Sigmoid colon (tissue), 7 donors: ENCODE data around the gene CTIF. TPM values are rescaled to one million over a fixed set of nuclear protein-coding genes. Genes with fewer than 3 reads are reported as not detected.

Experiments
- DNase-seq: peaks from one replicate; pipeline ENCODE4 v3.0.0-alpha.2; 2019
- H3K27ac ChIP-seq, 4 donors: fragments of 200-600 bp; sonication (generic); one replicate each; pipeline ENCODE4 v1.5.1; 2016 to 2019; ENCODE audit warnings: mild to moderate bottlenecking in 1 of 4
- H3K27me3 ChIP-seq, 3 donors: fragments of 200-600 bp; sonication (generic); one replicate each; pipeline ENCODE4 v1.5.1; 2019; ENCODE audit warnings: mild to moderate bottlenecking in 1 of 3
- H3K36me3 ChIP-seq, 4 donors: fragments of 200-600 bp; sonication (generic); one replicate each; pipeline ENCODE4 v1.5.1; 2016 to 2019
- H3K4me1 ChIP-seq, 4 donors: fragments of 200-600 bp; sonication (generic); one replicate each; pipeline ENCODE4 v1.5.1; 2017 to 2019
- H3K4me3 ChIP-seq, 4 donors: fragments of 200-600 bp; sonication (generic); one replicate each; pipeline ENCODE4 v1.5.1; 2017 to 2019; ENCODE audit warnings: mild to moderate bottlenecking in 2 of 4, moderate library complexity in 1 of 4
- H3K9me3 ChIP-seq, 4 donors: fragments of 200-600 bp in 3 of 4; sonication (generic) in 3 of 4; one replicate each; pipeline versions ENCODE4 v1.5.1 to v1.6.1; 2013 to 2019
- CTCF ChIP-seq, 4 experiments: fragments of 450-650 bp in 3 of 4; fragments of 200-600 bp in 1 of 4; IDR thresholded peaks; one replicate each; pipeline ENCODE4 v1.5.1; 2016 to 2019; ENCODE audit warnings: antibody characterized with exemption in 4 of 4, mild to moderate bottlenecking in 3 of 4, moderate library complexity in 2 of 4
- EP300 ChIP-seq, 4 donors: sonication (generic); formaldehyde crosslinking; IDR thresholded peaks; one replicate each; pipeline ENCODE4 v1.6.1; 2017; ENCODE audit warnings: antibody characterized with exemption in 4 of 4
- POLR2A ChIP-seq, 2 donors: fragments of 450-650 bp; IDR thresholded peaks; one replicate each; pipeline ENCODE4 v1.6.1; 2016; ENCODE audit warnings: antibody characterized with exemption in 2 of 2, mild to moderate bottlenecking in 2 of 2, moderate library complexity in 2 of 2
- POLR2AphosphoS5 ChIP-seq, 4 donors: sonication (generic); formaldehyde crosslinking; IDR thresholded peaks; one replicate each; pipeline ENCODE4 v1.6.1; 2017; ENCODE audit warnings: antibody characterized with exemption in 4 of 4
- WGBS, 2 donors: extraction: QIAGEN DNeasy Blood & Tissue Kit; methylation state at CpG; one replicate each; pipeline ENCODE4 v1.1.7; 2013; 5-methylcytosine and 5-hydroxymethylcytosine counted together
- intact Hi-C: fragments of 100-400 bp; cut with DNase I; formaldehyde crosslinking; loops from one replicate; pipeline ENCODE4 v1.15.1; 2023
- polyA plus RNA-seq, 3 donors: library from polyadenylated mRNA; stranded (reverse); fragments of 200-250 nt; gene quantifications; one replicate each; pipeline ENCODE4 v1.2.3, GENCODE V29; 2013
- total RNA-seq, 4 donors: library from RNA; depleted of rRNA; stranded (reverse); fragments of >200 nt; gene quantifications; one replicate each; pipeline ENCODE4 v1.1.0, GENCODE V29; 2016
- donor health status: healthy with polysubstance abuse.
- donor health status: Bipolar disorder and iron deficiency.
- donor health status: healthy.

CTIF gene
- total and polyA plus RNA-seq, 7 donors, result 3.6 to 65.9 (median 22.5) TPM

GRCh38 chr18:48751727-48752468 is 213.1 kb downstream of the CTIF start:
- H3K27ac ChIP-seq, result no peak overlapping the region
- TF ChIP-seq CTCF (IDR thresholded peaks at IDR 0.05) (no peak), POLR2A (IDR thresholded peaks at IDR 0.05) (no peak)
- intact Hi-C loops, result no loop called here

GRCh38 chr18:48752478-48752877 is 213.6 kb downstream of the CTIF start:
- no peak for DNase-seq
- H3K27ac ChIP-seq, result no peak overlapping the region
- H3K4me3 ChIP-seq, result no peak overlapping the region
- peaks cover 0 to 47% (median 13%) of the 10 kb centered on the region in 4 donors for H3K4me1 ChIP-seq
- peaks cover 0 to under 1% (median 0%) of the 10 kb centered on the region in 4 donors for H3K36me3 ChIP-seq
- H3K27me3 ChIP-seq, result no peaks in the 10 kb centered on the region
- WGBS, 2 donors, result 94 to 97% methylated on average over 8 of the region's 8 CpGs
- intact Hi-C loops, result no loop called here
- no peaks in the 10 kb centered on the region for H3K9me3 ChIP-seq
- TF ChIP-seq POLR2A (IDR thresholded peaks at IDR 0.05) (no peak), CTCF (IDR thresholded peaks at IDR 0.05) (no peak), EP300 (IDR thresholded peaks at IDR 0.05) (no peak), POLR2AphosphoS5 (IDR thresholded peaks at IDR 0.05) (no peak)

More at GRCh38 chr18:48751727-48752468, 213.1 kb downstream of the CTIF start:
- H3K4me3 ChIP-seq, result no peak overlapping the region
- no peak for DNase-seq
- no peaks in the 10 kb centered on the region for H3K9me3 ChIP-seq
- 88 to 89% methylated on average over 8 of the region's 8 CpGs for WGBS, 2 donors
- no peaks in the 10 kb centered on the region for H3K27me3 ChIP-seq
- peaks cover 0 to 47% (median 13%) of the 10 kb centered on the region in 4 donors for H3K4me1 ChIP-seq
- no peaks in the 10 kb centered on the region for H3K36me3 ChIP-seq

- Histone ChIP-seq H3K27ac (no peak overlapping the region), H3K9me3 (no peaks in the 10 kb centered on the region), H3K36me3 (peaks cover 0 to 5% (median under 1%) of the 10 kb centered on the region in 4 donors), H3K4me1 (peaks cover 0 to 47% (median 13%) of the 10 kb centered on the region in 4 donors), H3K27me3 (no peaks in the 10 kb centered on the region), H3K4me3 (no peak overlapping the region)
- TF ChIP-seq CTCF (IDR thresholded peaks at IDR 0.05) (no peak), EP300 (IDR thresholded peaks at IDR 0.05) (no peak), POLR2A (IDR thresholded peaks at IDR 0.05) (no peak), POLR2AphosphoS5 (IDR thresholded peaks at IDR 0.05) (no peak)
- DNase-seq, result no peak
- intact Hi-C loops, result no loop called here
- 96 to 98% methylated on average over 8 of the region's 8 CpGs for WGBS, 2 donors
Measured at GRCh38 chr18:48752928-48753327, 214.1 kb downstream of the CTIF start.

- peaks cover 0 to 47% (median 13%) of the 10 kb centered on the region in 4 donors for H3K4me1 ChIP-seq
- no peaks in the 10 kb centered on the region for H3K9me3 ChIP-seq
- H3K27ac ChIP-seq, result no peak overlapping the region
- TF ChIP-seq CTCF (IDR thresholded peaks at IDR 0.05) (no peak), POLR2A (IDR thresholded peaks at IDR 0.05) (no peak), POLR2AphosphoS5 (IDR thresholded peaks at IDR 0.05) (no peak), EP300 (IDR thresholded peaks at IDR 0.05) (no peak)
- H3K27me3 ChIP-seq, result no peaks in the 10 kb centered on the region
- DNase-seq, result no peak
- H3K4me3 ChIP-seq, result no peak overlapping the region
- intact Hi-C loops, result no loop called here
- H3K36me3 ChIP-seq, result peaks cover 0 to 13% (median 5%) of the 10 kb centered on the region in 4 donors
- 95 to 96% methylated on average over 11 of the region's 11 CpGs for WGBS, 2 donors
Measured at GRCh38 chr18:48753691-48754090, 214.9 kb downstream of the CTIF start.
